Panc1 (cell line): ENCODE measurements around the gene CTNNBIP1.

Source experiments
- POLR2AphosphoS5 ChIP-seq: IDR thresholded peaks from 2 replicates; pipeline ENCODE4 v1.6.1; 2012; ENCODE audit warnings: mild to moderate bottlenecking, low read depth, low read length, moderate library complexity
- TCF7L2 ChIP-seq: IDR thresholded peaks from 2 replicates; pipeline ENCODE4 v1.6.1; 2011; ENCODE audit warnings: mild to moderate bottlenecking, low read depth, low read length, inconsistent platforms
- TF ChIP-seq, protein P1 (sequence below): fragments of 450-650 bp; IDR thresholded peaks from 2 replicates; pipeline ENCODE4 v1.5.1; 2017; ENCODE audit warnings: mild to moderate bottlenecking

DNA sequence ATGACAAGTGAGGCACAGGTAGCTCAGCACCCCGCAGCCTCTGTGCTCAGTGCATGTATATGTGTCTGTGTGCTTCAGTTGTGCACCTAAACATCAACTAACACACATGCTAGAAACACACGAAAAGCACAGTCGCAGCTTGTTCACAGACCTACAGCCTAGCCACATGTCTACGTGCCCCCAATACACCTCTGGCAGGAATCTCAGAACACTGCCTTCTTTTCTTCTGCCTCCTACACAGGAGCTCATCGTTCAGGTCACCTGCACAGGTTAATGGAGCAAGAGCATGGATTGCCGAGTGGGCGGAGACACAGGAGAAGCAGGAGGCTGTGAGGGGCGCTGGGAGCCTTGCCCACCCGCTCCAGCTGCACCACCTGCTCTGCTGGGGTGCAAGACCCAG lies 31.7 kb downstream of the CTNNBIP1 start:
- TF ChIP-seq, protein P1, sequence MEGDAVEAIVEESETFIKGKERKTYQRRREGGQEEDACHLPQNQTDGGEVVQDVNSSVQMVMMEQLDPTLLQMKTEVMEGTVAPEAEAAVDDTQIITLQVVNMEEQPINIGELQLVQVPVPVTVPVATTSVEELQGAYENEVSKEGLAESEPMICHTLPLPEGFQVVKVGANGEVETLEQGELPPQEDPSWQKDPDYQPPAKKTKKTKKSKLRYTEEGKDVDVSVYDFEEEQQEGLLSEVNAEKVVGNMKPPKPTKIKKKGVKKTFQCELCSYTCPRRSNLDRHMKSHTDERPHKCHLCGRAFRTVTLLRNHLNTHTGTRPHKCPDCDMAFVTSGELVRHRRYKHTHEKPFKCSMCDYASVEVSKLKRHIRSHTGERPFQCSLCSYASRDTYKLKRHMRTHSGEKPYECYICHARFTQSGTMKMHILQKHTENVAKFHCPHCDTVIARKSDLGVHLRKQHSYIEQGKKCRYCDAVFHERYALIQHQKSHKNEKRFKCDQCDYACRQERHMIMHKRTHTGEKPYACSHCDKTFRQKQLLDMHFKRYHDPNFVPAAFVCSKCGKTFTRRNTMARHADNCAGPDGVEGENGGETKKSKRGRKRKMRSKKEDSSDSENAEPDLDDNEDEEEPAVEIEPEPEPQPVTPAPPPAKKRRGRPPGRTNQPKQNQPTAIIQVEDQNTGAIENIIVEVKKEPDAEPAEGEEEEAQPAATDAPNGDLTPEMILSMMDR = no peak
- TF ChIP-seq TCF7L2 (no peak), POLR2AphosphoS5 (no peak)
